Measurements from ENCODE around the gene APP.

GRCh38 chr21:26070822-26071425, 99.6 kb downstream of the APP start:
- TF ChIP-seq, protein P1, sequence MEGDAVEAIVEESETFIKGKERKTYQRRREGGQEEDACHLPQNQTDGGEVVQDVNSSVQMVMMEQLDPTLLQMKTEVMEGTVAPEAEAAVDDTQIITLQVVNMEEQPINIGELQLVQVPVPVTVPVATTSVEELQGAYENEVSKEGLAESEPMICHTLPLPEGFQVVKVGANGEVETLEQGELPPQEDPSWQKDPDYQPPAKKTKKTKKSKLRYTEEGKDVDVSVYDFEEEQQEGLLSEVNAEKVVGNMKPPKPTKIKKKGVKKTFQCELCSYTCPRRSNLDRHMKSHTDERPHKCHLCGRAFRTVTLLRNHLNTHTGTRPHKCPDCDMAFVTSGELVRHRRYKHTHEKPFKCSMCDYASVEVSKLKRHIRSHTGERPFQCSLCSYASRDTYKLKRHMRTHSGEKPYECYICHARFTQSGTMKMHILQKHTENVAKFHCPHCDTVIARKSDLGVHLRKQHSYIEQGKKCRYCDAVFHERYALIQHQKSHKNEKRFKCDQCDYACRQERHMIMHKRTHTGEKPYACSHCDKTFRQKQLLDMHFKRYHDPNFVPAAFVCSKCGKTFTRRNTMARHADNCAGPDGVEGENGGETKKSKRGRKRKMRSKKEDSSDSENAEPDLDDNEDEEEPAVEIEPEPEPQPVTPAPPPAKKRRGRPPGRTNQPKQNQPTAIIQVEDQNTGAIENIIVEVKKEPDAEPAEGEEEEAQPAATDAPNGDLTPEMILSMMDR (IDR thresholded peaks at IDR 0.05) = no peak
- TF ChIP-seq POLR2A (IDR thresholded peaks at IDR 0.05) (no peak), POLR2AphosphoS5 (IDR thresholded peaks at IDR 0.05) (no peak)
